H1 (cell line): ENCODE results near the gene GPR179. TPM values are rescaled to one million over a fixed set of nuclear protein-coding genes. Genes with fewer than 3 reads are reported as not detected.

ENCODE experiments used
- BRCA1 ChIP-seq: IDR thresholded peaks from 2 replicates; pipeline ENCODE4 v1.6.1; 2012; ENCODE audit warnings: low read depth, low read length, improper control_type of control experiment
- CTCF ChIP-seq, 3 experiments: IDR thresholded peaks; 1 replicate in 2 of 3; 2 replicates in 1 of 3; pipeline versions ENCODE4 v1.5.1 to v1.6.1; 2011; ENCODE audit warnings: low read length in 3 of 3, mild to moderate bottlenecking in 3 of 3, inconsistent platforms in 2 of 3, low read depth in 1 of 3, moderate library complexity in 1 of 3; ENCODE audit not compliant: insufficient read depth in 1 of 3; ENCODE audit errors: control extremely low read depth in 1 of 3
- EGR1 ChIP-seq: IDR thresholded peaks from 2 replicates; pipeline ENCODE4 v1.6.1; 2011; ENCODE audit warnings: low read depth, low read length, borderline replicate concordance
- SP2 ChIP-seq: IDR thresholded peaks from 2 replicates; pipeline ENCODE4 v1.6.1; 2012; ENCODE audit warnings: mild to moderate bottlenecking, low read length, inconsistent platforms
- TAF1 ChIP-seq: IDR thresholded peaks from 2 replicates; pipeline ENCODE4 v1.6.1; 2011; ENCODE audit warnings: mild to moderate bottlenecking, low read depth, low read length
- polyA plus RNA-seq, 7 experiments: library from polyadenylated mRNA; depleted of rRNA in 3 of 7; stranded (reverse) in 5 of 7; unstranded in 2 of 7; fragments of >200 nt in 5 of 7; fragments of 200-250 nt in 2 of 7; gene quantifications; 1 replicate in 5 of 7; 2 replicates in 1 of 7; 4 replicates in 1 of 7; pipeline versions ENCODE4 v1.2.1 to v1.2.3, GENCODE V29; 2011 to 2013; ENCODE audit warnings: missing spikeins in 2 of 7, mixed read lengths in 2 of 7
- total RNA-seq: library from RNA; stranded (reverse); fragmentation: NEBNext Ultra II Directional; extraction: Animal tissue kit (Norgen Biotek cat#: 25700); gene quantifications from 2 replicates; pipeline ENCODE4 v1.2.1, GENCODE V29; 2021
- TF ChIP-seq, protein P1 (sequence below): IDR thresholded peaks from 2 replicates; pipeline ENCODE4 v1.6.1; 2011; ENCODE audit warnings: low read depth, mild to moderate bottlenecking, low read length; ENCODE audit not compliant: insufficient read depth
- TF ChIP-seq, protein P2 (sequence below): fragments of 300-600 bp; sonication (generic); IDR thresholded peaks from 2 replicates; pipeline ENCODE4 v1.7.1; 2012; ENCODE audit warnings: low read length, moderate library complexity, mild to moderate bottlenecking, inconsistent platforms; ENCODE audit not compliant: insufficient replicate concordance

Gene GPR179
- total and polyA plus RNA-seq, 2 of the 8 experiments (the other 6 are each of a cell fraction or from before 2014, with no cell fraction given): 0.02 to 0.07 TPM

GRCh38 chr17:38354466-38354865 is 10.7 kb upstream of the GPR179 start (continued):
- TF ChIP-seq CTCF (IDR thresholded peaks at IDR 0.05; ENCODE audit: control extremely low read depth in 1 of 3, insufficient read depth in 1 of 3, low read depth in 1 of 3, low read length in 3 of 3) (no peak), BRCA1 (no peak), EGR1 (no peak), SP2 (no peak), TAF1 (no peak)
- TF ChIP-seq, protein P1, sequence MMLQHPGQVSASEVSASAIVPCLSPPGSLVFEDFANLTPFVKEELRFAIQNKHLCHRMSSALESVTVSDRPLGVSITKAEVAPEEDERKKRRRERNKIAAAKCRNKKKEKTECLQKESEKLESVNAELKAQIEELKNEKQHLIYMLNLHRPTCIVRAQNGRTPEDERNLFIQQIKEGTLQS: no peak
- TF ChIP-seq, protein P2, sequence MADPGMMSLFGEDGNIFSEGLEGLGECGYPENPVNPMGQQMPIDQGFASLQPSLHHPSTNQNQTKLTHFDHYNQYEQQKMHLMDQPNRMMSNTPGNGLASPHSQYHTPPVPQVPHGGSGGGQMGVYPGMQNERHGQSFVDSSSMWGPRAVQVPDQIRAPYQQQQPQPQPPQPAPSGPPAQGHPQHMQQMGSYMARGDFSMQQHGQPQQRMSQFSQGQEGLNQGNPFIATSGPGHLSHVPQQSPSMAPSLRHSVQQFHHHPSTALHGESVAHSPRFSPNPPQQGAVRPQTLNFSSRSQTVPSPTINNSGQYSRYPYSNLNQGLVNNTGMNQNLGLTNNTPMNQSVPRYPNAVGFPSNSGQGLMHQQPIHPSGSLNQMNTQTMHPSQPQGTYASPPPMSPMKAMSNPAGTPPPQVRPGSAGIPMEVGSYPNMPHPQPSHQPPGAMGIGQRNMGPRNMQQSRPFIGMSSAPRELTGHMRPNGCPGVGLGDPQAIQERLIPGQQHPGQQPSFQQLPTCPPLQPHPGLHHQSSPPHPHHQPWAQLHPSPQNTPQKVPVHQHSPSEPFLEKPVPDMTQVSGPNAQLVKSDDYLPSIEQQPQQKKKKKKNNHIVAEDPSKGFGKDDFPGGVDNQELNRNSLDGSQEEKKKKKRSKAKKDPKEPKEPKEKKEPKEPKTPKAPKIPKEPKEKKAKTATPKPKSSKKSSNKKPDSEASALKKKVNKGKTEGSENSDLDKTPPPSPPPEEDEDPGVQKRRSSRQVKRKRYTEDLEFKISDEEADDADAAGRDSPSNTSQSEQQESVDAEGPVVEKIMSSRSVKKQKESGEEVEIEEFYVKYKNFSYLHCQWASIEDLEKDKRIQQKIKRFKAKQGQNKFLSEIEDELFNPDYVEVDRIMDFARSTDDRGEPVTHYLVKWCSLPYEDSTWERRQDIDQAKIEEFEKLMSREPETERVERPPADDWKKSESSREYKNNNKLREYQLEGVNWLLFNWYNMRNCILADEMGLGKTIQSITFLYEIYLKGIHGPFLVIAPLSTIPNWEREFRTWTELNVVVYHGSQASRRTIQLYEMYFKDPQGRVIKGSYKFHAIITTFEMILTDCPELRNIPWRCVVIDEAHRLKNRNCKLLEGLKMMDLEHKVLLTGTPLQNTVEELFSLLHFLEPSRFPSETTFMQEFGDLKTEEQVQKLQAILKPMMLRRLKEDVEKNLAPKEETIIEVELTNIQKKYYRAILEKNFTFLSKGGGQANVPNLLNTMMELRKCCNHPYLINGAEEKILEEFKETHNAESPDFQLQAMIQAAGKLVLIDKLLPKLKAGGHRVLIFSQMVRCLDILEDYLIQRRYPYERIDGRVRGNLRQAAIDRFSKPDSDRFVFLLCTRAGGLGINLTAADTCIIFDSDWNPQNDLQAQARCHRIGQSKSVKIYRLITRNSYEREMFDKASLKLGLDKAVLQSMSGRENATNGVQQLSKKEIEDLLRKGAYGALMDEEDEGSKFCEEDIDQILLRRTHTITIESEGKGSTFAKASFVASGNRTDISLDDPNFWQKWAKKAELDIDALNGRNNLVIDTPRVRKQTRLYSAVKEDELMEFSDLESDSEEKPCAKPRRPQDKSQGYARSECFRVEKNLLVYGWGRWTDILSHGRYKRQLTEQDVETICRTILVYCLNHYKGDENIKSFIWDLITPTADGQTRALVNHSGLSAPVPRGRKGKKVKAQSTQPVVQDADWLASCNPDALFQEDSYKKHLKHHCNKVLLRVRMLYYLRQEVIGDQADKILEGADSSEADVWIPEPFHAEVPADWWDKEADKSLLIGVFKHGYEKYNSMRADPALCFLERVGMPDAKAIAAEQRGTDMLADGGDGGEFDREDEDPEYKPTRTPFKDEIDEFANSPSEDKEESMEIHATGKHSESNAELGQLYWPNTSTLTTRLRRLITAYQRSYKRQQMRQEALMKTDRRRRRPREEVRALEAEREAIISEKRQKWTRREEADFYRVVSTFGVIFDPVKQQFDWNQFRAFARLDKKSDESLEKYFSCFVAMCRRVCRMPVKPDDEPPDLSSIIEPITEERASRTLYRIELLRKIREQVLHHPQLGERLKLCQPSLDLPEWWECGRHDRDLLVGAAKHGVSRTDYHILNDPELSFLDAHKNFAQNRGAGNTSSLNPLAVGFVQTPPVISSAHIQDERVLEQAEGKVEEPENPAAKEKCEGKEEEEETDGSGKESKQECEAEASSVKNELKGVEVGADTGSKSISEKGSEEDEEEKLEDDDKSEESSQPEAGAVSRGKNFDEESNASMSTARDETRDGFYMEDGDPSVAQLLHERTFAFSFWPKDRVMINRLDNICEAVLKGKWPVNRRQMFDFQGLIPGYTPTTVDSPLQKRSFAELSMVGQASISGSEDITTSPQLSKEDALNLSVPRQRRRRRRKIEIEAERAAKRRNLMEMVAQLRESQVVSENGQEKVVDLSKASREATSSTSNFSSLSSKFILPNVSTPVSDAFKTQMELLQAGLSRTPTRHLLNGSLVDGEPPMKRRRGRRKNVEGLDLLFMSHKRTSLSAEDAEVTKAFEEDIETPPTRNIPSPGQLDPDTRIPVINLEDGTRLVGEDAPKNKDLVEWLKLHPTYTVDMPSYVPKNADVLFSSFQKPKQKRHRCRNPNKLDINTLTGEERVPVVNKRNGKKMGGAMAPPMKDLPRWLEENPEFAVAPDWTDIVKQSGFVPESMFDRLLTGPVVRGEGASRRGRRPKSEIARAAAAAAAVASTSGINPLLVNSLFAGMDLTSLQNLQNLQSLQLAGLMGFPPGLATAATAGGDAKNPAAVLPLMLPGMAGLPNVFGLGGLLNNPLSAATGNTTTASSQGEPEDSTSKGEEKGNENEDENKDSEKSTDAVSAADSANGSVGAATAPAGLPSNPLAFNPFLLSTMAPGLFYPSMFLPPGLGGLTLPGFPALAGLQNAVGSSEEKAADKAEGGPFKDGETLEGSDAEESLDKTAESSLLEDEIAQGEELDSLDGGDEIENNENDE: no peak
